ENCODE data around the gene CCT4.

- TF ChIP-seq POLR2A (IDR thresholded peaks at IDR 0.05) (no peak), CTCF (IDR thresholded peaks at IDR 0.05) (no peak)
Measured at GRCh38 chr2:61928826-61929461, 40.5 kb upstream of the CCT4 start.

Data from Peyer's patch (tissue), 4 donors.